Neural cell (in vitro differentiated cells): ENCODE measurements around the gene SLC24A5.

Experiments used
- CTCF ChIP-seq: fragments of 450-650 bp; IDR thresholded peaks from 2 replicates; pipeline ENCODE4 v1.5.1; 2014; ENCODE audit warnings: antibody characterized with exemption, mild to moderate bottlenecking, moderate library complexity; ENCODE audit not compliant: poor library complexity, severe bottlenecking
- MXI1 ChIP-seq: fragments of 450-650 bp; conservative IDR thresholded peaks from 2 replicates; pipeline ENCODE4 v1.6.1; 2014; ENCODE audit warnings: antibody characterized with exemption, mild to moderate bottlenecking; ENCODE audit not compliant: poor library complexity, severe bottlenecking

DNA sequence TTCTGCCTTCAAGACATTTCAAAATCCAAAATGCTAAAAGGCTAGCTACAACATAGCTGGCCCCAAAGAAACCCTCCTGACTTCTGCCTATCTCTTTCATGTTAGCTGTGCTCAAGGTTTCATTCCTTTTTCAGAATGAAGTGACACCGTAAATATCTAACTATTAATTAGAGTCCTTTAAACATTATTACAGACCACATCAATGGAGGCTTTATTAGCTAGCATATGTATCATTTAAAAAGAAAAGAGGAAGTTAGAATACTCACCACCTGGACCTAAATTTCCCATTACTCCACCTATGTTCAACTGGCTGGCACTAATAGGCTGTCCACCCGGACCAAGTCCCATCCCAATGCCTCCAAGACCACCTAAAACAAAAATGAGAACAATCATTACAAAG lies 32.7 kb downstream of the SLC24A5 start:
- TF ChIP-seq MXI1, result no peak
- no peak for TF ChIP-seq CTCF
